ENCODE results near the gene GRM1. TPM values are rescaled to one million over a fixed set of nuclear protein-coding genes. Genes with fewer than 3 reads are reported as not detected.

GRM1 gene
- total and polyA plus RNA-seq, 3 donors from 2014 or later = 1.3 to 5.6 (median 2.0) TPM

DNA sequence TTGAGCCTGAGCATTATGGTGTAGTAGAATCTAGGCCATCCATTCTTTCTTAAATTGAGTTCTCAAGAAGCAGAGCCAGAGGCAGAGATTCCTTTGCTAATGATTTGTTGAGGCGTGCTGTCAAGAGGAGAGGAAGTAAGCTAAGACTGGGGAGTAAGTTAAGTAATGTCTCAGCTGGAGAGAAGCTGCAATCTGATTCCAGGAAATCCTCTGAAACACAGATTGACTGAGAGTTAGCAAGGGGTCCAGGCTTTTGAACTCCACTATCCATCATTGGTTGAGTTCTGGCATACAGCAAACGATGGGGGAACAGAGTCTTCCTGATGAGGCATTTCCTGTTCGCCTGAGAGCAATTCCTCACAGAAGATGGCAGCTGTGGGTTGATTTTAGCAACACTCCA lies 307.3 kb downstream of the GRM1 start:
- TF ChIP-seq CTCF (IDR thresholded peaks at IDR 0.05) (no peak), POLR2A (IDR thresholded peaks at IDR 0.05) (no peak)
- DNase-seq = no peak
- no peaks in the 10 kb centered on the region for H3K36me3 ChIP-seq (ENCODE audit: low read depth, missing control alignments)
- intact Hi-C loops (cut with DNase I; ENCODE audit: low total_unique reads) = no loop called here
- H3K4me1 ChIP-seq = no peaks in the 10 kb centered on the region
- H3K27me3 ChIP-seq = no peaks in the 10 kb centered on the region
- no peak overlapping the region for H3K27ac ChIP-seq
- WGBS, 2 donors = 82 to 88% methylated on average over 3 of the region's 3 CpGs
- no peaks in the 10 kb centered on the region for H3K9me3 ChIP-seq
- H3K4me3 ChIP-seq = no peak overlapping the region

GRCh38 chr6:146337376-146337775 lies 308.5 kb downstream of the GRM1 start:
- Histone ChIP-seq H3K27ac (no peak overlapping the region), H3K4me1 (no peaks in the 10 kb centered on the region), H3K4me3 (no peak overlapping the region), H3K9me3 (no peaks in the 10 kb centered on the region), H3K27me3 (no peaks in the 10 kb centered on the region), H3K36me3 (ENCODE audit: low read depth, missing control alignments) (no peaks in the 10 kb centered on the region)
- DNase-seq = no peak
- intact Hi-C loops (cut with DNase I; ENCODE audit: low total_unique reads) = no loop called here
- 49 to 51% methylated on average over 4 of the region's 4 CpGs for WGBS, 2 donors
- TF ChIP-seq CTCF (IDR thresholded peaks at IDR 0.05) (no peak), POLR2A (IDR thresholded peaks at IDR 0.05) (no peak)

DNA sequence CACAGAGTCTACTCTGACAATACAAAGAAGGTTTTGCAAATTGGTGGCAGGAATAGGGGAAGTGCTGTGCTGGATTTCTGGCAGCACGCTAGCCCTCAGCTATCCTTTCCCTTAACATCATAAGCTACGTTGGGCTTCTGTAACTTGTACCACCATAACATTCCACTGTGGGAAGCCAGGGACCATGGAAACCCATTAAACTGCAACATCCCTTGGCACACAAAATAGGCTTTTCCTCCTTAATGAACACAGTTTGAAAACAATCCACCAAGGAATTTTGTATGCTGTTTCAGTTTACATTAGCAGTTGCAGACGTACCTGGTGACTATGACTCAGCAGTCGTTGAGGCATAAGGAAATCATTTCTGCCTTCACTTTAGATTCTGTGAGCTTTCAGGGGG lies 310.9 kb downstream of the GRM1 start:
- intact Hi-C loops (cut with DNase I; ENCODE audit: low total_unique reads) = no loop called here
- Histone ChIP-seq H3K4me1 (no peaks in the 10 kb centered on the region), H3K27me3 (no peaks in the 10 kb centered on the region), H3K4me3 (no peak overlapping the region), H3K9me3 (no peaks in the 10 kb centered on the region), H3K27ac (no peak overlapping the region), H3K36me3 (ENCODE audit: low read depth, missing control alignments) (no peaks in the 10 kb centered on the region)
- no peak for TF ChIP-seq CTCF (IDR thresholded peaks at IDR 0.05)
- TF ChIP-seq POLR2A (IDR thresholded peaks at IDR 0.05) = no peak
- 69 to 77% methylated on average over 4 of the region's 4 CpGs for WGBS, 2 donors
- no peak for DNase-seq

DNA sequence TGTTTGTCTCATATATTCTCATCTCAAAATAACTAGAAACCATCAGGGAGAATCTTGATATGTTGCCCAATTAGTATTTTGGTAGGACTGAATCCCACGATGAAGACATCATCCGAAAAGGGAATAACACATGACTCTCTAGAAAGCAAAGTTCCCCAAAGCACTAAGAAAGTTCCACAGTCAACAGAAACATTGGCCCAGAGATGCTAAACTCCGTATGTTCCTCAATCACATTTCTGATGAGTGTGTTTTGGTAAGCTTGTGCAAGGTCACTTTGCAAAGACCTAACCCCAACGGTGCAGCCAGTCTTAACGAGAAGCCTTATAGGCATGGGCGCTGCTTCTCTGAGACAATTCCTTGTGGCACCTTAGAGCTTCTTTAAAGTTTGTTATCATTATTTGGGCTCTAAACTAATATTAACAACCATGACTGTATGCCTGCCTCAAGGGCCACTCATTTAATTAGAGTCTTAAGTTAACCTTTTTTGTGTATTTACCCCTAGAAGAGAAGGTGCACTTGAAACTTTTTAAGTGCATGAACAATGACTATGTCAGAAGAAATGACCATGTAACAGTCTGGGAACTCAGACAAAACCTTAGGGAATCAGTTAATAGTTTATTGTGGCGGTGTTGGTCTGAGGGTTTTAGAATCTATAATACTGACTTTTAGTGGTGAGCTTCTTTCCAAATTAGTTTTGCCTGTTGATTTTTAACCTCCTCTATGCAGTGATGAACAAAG lies 312.8 kb downstream of the GRM1 start:
- 84 to 89% methylated on average over 7 of the region's 7 CpGs for WGBS, 2 donors
- no peaks in the 10 kb centered on the region for H3K9me3 ChIP-seq

More for the DNA sequence above, 312.8 kb downstream of the GRM1 start:
- TF ChIP-seq CTCF (IDR thresholded peaks at IDR 0.05) (no peak), POLR2A (IDR thresholded peaks at IDR 0.05) (no peak)
- H3K4me1 ChIP-seq = no peaks in the 10 kb centered on the region
- intact Hi-C loops (cut with DNase I; ENCODE audit: low total_unique reads) = no loop called here
- no peak for DNase-seq
- no peak overlapping the region for H3K4me3 ChIP-seq
- no peaks in the 10 kb centered on the region for H3K27me3 ChIP-seq
- no peak overlapping the region for H3K27ac ChIP-seq
- no peaks in the 10 kb centered on the region for H3K36me3 ChIP-seq (ENCODE audit: low read depth, missing control alignments)
